HG02870 (cell line): Measurements from ENCODE around the gene ZNF416.
A peak's percentile ranks its signal among the peaks of the same experiment; 100 is the strongest.

Source experiments
- ATAC-seq: cut with Tn5 transposase; IDR thresholded peaks from one replicate; pipeline ENCODE4 v1.9.1; 2021; ENCODE audit warnings: mild to moderate bottlenecking, moderate library complexity; ENCODE audit not compliant: unreplicated experiment

The ZNF416 gene

GRCh38 chr19:57578487-57579205 is at the start of gene ZNF416:
ZNF416 (minus strand) TSS chr19:57578911; CDS start chr19:57578704, 207 bp downstream.
- ATAC-seq: peak; percentile 93

DNA sequence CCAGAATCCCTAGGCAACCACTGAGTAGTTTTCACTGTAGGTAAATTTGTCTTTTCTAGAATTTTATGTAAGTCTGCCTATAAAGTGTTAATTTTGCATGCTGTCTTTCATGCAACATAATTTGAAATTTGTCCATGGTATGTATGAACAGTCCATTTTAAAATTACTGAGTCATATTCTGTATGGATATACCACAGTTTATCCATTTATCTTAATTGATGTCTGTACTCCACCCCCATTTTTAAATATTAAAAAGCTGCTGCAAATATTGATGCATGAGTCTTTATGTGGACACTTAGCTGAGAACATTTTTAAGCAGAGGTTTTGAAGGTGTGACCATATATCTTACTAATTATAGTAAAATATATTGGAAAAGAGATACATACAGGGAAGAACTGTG is 44.4 kb upstream of the ZNF416 start:
- no peak for ATAC-seq

DNA sequence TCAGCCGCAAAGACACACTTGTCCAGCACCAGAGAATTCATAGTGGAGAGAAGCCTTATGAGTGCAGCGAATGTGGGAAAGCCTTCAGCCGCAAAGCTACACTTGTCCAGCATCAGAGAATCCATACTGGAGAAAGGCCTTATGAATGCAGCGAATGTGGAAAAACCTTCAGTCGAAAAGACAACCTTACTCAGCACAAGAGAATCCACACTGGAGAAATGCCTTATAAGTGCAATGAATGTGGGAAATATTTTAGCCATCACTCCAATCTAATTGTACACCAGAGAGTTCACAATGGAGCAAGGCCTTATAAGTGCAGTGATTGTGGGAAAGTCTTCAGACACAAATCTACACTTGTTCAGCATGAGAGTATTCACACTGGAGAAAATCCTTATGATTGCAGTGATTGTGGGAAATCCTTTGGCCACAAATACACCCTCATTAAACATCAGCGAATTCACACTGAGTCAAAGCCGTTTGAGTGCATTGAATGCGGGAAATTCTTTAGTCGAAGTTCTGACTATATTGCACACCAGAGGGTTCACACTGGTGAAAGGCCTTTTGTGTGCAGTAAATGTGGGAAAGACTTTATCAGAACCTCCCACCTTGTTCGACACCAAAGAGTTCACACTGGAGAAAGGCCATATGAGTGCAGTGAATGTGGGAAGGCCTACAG is 42.1 kb upstream of the ZNF416 start:
- no peak for ATAC-seq

DNA sequence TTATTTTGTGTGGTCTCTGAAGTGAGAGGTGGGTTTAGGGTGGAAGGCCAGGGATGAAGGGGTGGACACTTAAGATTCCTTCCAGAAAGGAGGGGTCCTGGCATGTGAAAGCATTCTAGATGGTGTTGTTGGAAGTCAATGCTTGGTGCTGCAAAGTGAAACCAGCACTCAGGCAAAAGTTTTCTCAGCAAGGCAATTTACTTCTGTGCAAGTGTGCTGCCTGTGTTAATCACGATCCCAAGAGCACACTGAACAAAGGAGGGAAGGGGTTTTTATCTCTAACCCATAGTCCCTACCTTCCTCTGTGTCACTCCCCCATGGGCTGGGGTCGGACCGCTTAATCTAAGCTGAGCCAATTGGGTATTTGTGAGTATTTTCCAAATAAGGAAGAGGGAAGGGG is 36.6 kb upstream of the ZNF416 start:
- no peak for ATAC-seq

DNA sequence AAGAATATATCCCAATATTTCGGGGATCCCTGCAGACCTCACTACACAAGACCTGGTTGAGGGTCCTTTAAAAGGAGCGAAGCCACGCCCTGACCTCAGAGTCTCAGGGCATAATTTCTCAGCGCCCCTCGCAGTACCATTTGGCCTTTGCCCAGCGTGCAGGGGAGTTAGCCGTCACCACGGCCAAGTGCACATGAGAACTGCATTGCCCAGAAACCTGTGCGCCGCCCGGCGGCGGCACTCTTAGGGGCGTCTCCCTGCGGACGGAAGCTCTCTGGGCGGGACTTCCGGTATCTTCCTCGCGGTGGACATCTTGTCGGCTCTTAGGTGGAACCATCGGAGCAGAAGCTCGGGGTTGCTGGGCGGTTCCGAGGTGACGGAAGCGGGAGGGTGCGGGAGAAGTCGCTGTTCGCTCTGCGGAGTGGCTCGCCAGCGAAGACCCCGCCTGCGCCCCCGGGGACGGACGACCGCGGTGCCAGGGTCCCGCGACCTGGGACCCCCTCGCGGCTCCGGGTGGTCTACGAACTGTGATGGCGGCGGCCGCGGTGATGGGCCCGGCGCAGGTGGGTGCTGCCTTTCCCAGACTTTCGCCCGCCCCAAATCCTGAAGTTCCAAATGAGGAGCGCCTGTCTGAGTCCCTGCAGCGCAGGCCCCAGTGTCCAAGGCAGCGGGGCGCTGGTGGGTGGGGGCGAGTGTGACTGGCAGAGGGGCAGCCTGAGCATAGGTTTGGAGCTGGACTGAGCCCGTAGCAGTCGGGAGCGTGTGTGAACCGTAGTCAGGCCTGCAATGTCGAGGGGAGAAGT is 35.4 kb upstream of the ZNF416 start, which contains the start of gene ZNF134:
TSS of gene ZNF134 (plus strand) at position 302 of the 803 bp plus-strand sequence. CDS start 5,227 bp downstream, outside the sequence.
- peak; percentile 96 for ATAC-seq

GRCh38 chr19:57611113-57611512 is 32.4 kb upstream of the ZNF416 start:
- no peak for ATAC-seq

- ATAC-seq: no peak
Measured at GRCh38 chr19:57606931-57607330, 28.2 kb upstream of the ZNF416 start.

- peak; percentile 94 for ATAC-seq
Measured at GRCh38 chr19:57599761-57600383, 21.2 kb upstream of the ZNF416 start, which contains the start of gene ZNF530. ZNF530 (plus strand) TSS chr19:57599885; CDS start chr19:57604346, 4,461 bp downstream.

- ATAC-seq: peak; percentile 22
Measured at GRCh38 chr19:57599377-57599760, 20.7 kb upstream of the ZNF416 start.

DNA sequence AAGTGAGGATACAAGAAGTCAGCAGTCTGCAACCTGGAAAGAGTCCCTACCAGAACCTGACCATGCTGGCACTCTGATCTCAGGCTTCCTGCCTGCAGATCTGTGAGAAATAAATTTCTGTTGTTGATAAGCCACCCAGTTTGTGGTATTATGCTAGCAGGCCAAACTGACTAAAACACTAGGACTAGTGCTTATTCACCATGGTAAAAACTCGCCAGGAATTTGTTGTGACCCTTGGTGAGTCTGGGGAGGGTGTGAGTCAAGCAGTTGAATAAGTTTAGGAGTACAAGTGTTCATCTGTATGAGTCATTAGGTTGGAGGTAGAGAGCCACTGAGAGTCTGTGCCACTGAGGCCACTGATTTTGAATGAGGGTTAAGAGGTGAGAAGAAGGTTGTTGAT is 8.8 kb upstream of the ZNF416 start:
- ATAC-seq: no peak

GRCh38 chr19:57583521-57584416 is 5.1 kb upstream of the ZNF416 start, which contains the start of gene ZIK1:
ZIK1 (plus strand) TSS chr19:57584145; CDS start chr19:57584357, 212 bp downstream.
- peak; percentile 80 for ATAC-seq

DNA sequence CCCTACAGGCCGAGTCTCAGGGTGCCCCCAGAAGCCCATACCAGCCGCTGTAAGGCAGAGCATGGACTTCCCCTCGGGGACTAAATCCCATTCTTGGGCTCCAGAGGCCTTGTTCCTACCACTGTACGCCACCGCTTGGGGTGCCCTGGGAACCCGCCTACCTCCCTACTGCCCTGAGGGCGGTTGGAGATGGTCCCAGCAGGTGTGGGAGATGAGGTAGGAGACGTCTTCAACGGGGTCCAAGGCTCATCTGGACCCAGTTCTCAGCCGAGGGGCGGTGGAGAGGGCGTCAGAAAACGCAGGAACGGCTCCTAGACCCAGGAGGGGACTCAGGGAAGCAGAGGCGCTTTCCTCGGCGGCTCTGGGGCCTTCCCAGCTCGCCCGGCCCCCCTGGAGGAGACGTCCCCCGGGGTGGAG is 4.4 kb upstream of the ZNF416 start:
- no peak for ATAC-seq

GRCh38 chr19:57576661-57577060 is 2.0 kb downstream of the ZNF416 start:
- ATAC-seq: no peak

DNA sequence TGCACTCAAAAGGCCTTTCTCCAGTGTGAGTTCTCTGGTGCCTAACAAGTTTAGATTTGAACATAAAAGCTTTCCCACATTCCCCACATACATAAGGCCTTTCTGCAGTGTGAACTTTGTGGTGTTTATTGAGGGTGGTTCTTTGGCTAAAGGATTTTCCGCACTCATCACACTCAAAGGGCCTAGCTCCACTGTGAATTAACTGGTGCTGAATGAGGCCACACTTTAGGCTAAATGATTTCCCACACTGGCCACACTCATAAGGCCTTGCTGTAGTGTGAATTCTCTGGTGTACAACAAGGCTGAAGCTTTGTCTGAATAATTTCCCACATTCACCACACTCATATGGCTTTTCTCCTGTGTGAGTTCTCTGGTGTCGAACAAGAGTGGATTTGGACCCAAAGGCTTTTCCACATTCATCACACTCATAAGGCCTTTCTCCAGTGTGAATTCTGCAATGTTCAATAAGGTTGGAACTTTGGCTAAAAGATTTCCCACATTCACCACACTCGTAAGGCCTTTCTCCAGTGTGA is 6.2 kb downstream of the ZNF416 start:
- no peak for ATAC-seq

GRCh38 chr19:57570707-57571106 is 8.0 kb downstream of the ZNF416 start:
- no peak for ATAC-seq

GRCh38 chr19:57566396-57567265 is 12.1 kb downstream of the ZNF416 start:
- ATAC-seq: no peak

- ATAC-seq: no peak
Measured at GRCh38 chr19:57563547-57563946, 15.2 kb downstream of the ZNF416 start.

DNA sequence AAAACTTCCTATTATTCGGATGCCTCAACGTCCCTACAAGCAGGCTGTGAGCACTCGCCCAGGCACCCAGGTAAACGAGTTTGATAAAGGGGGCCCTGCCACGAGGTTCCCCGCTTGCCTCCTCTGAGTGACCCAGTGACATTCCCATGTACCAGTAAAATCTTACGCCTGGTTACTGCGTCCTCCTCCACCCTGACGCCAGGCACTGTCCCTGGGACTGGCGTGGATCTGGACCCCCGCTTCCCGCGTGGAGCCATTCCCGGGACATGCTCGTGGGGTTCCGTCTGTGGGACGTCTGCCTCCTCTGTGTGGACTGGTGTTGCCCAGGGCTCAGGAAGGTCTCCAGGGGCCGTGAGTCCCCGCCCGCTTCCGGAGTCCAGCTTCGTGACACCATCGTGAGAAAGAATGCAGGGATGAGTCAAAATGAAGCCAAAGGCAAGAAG is 18.6 kb downstream of the ZNF416 start:
- no peak for ATAC-seq
